ENCODE data around the gene MKKS. TPM values are rescaled to one million over a fixed set of nuclear protein-coding genes. Genes with fewer than 3 reads are reported as not detected.

The MKKS gene
- total RNA-seq, 4 donors from 2014 or later, result 15.9 to 22.4 (median 17.7) TPM

- ATAC-seq, result no peak
- no peak for TF ChIP-seq POLR2A (IDR thresholded peaks at IDR 0.05)
- no peak for TF ChIP-seq EP300 (IDR thresholded peaks at IDR 0.05)
- 65 to 100% methylated on average over 1 of the region's 1 CpG for WGBS, 2 donors (ENCODE audit: low coverage in 1 of 2)
- no peaks in the 10 kb centered on the region for H3K27me3 ChIP-seq
- H3K9me3 ChIP-seq, result no peaks in the 10 kb centered on the region
- peaks cover 0 to 44% of the 10 kb centered on the region in 2 donors for H3K36me3 ChIP-seq
- peaks cover 0 to 22% (median 0%) of the 10 kb centered on the region in 3 donors for H3K4me1 ChIP-seq
- no peak overlapping the region for H3K27ac ChIP-seq
- no peak overlapping the region for H3K4me3 ChIP-seq
Measured at GRCh38 chr20:10411673-10412072, 22.3 kb downstream of the MKKS start.

GRCh38 chr20:10408108-10408813 lies 25.8 kb downstream of the MKKS start:
- Histone ChIP-seq H3K36me3 (peaks cover 0 to 51% of the 10 kb centered on the region in 2 donors), H3K9me3 (no peaks in the 10 kb centered on the region), H3K4me1 (no peaks in the 10 kb centered on the region), H3K27me3 (no peaks in the 10 kb centered on the region), H3K4me3 (no peak overlapping the region), H3K27ac (no peak overlapping the region)
- no peak for ATAC-seq
- TF ChIP-seq POLR2A (IDR thresholded peaks at IDR 0.05), result no peak
- no peak for TF ChIP-seq POLR2AphosphoS5 (IDR thresholded peaks at IDR 0.05)
- TF ChIP-seq EP300 (IDR thresholded peaks at IDR 0.05), result no peak
- no peak for TF ChIP-seq CTCF (IDR thresholded peaks at IDR 0.05)
- 85 to 88% methylated on average over 2 of the region's 2 CpGs for WGBS, 2 donors (ENCODE audit: low coverage in 1 of 2)

- no peak for TF ChIP-seq POLR2AphosphoS5 (IDR thresholded peaks at IDR 0.05)
- TF ChIP-seq POLR2A (IDR thresholded peaks at IDR 0.05), result no peak
- no peak for TF ChIP-seq CTCF (IDR thresholded peaks at IDR 0.05)
- no peak for TF ChIP-seq EP300 (IDR thresholded peaks at IDR 0.05)
- Histone ChIP-seq H3K4me1 (no peaks in the 10 kb centered on the region), H3K27ac (no peak overlapping the region), H3K36me3 (peaks cover 0 to 40% of the 10 kb centered on the region in 2 donors), H3K9me3 (no peaks in the 10 kb centered on the region), H3K27me3 (no peaks in the 10 kb centered on the region), H3K4me3 (no peak overlapping the region)
- ATAC-seq, result no peak
- WGBS, 2 donors (ENCODE audit: low coverage in 1 of 2), result 71 to 92% methylated on average over 2 to 4 of the region's 4 CpGs
Measured at GRCh38 chr20:10404959-10405530, 29.0 kb downstream of the MKKS start.

- TF ChIP-seq CTCF (IDR thresholded peaks at IDR 0.05) (no peak), EP300 (IDR thresholded peaks at IDR 0.05) (no peak), POLR2AphosphoS5 (IDR thresholded peaks at IDR 0.05) (no peak), POLR2A (IDR thresholded peaks at IDR 0.05) (no peak)
- WGBS, 2 donors (ENCODE audit: low coverage in 1 of 2), result 92 to 100% methylated on average over 1 to 2 of the region's 2 CpGs
Measured at GRCh38 chr20:10404023-10404628, 29.9 kb downstream of the MKKS start.

GRCh38 chr20:10402938-10403608 lies 30.9 kb downstream of the MKKS start:
- H3K27ac ChIP-seq, result no peak overlapping the region
- H3K4me3 ChIP-seq, result no peak overlapping the region
- peaks cover 0 to 37% of the 10 kb centered on the region in 2 donors for H3K36me3 ChIP-seq
- 77% methylated on average over 2 of the region's 3 CpGs; no CpG with 5 or more reads in 1 of the 2 donors for WGBS, 2 donors (ENCODE audit: low coverage in 1 of 2)
- no peaks in the 10 kb centered on the region for H3K9me3 ChIP-seq
- TF ChIP-seq POLR2A (IDR thresholded peaks at IDR 0.05) (no peak), EP300 (IDR thresholded peaks at IDR 0.05) (no peak), CTCF (IDR thresholded peaks at IDR 0.05) (no peak), POLR2AphosphoS5 (IDR thresholded peaks at IDR 0.05) (no peak)
- H3K27me3 ChIP-seq, result no peaks in the 10 kb centered on the region
- ATAC-seq, result no peak
- no peaks in the 10 kb centered on the region for H3K4me1 ChIP-seq

More at GRCh38 chr20:10404023-10404628, 29.9 kb downstream of the MKKS start:
- Histone ChIP-seq H3K36me3 (peaks cover 0 to 40% of the 10 kb centered on the region in 2 donors), H3K27me3 (no peaks in the 10 kb centered on the region), H3K4me3 (no peak overlapping the region), H3K27ac (no peak overlapping the region), H3K4me1 (no peaks in the 10 kb centered on the region), H3K9me3 (no peaks in the 10 kb centered on the region)
- no peak for ATAC-seq
